ENCODE data around the gene HS2ST1. TPM values are rescaled to one million over a fixed set of nuclear protein-coding genes. Genes with fewer than 3 reads are reported as not detected.

Gene HS2ST1
- total and polyA plus RNA-seq, 2 donors (not counting 3 experiments of a cell fraction or from before 2014, with no cell fraction given), result 5.5 to 31.2 TPM

GRCh38 chr1:87034351-87034750, 119.9 kb downstream of the HS2ST1 start:
- no peak overlapping the region for H3K9ac ChIP-seq (replicated peaks; ENCODE audit: extremely low read depth, insufficient read depth, low read length)
- no peaks in the 10 kb centered on the region for H3K9me1 ChIP-seq (replicated peaks; ENCODE audit: control insufficient read depth, extremely low read depth, insufficient read depth, low read length)
- no peaks in the 10 kb centered on the region for H3K9me3 ChIP-seq (replicated peaks; ENCODE audit: control insufficient read depth, insufficient read depth, low read length)
- TF ChIP-seq POLR2AphosphoS5 (IDR thresholded peaks at IDR 0.05; ENCODE audit: insufficient read depth, low read depth, low read length) (no peak), GATA2 (IDR thresholded peaks at IDR 0.05; ENCODE audit: insufficient read depth, insufficient read length, low read depth, low read length) (no peak), EZH2 (IDR thresholded peaks at IDR 0.05; ENCODE audit: borderline replicate concordance, low read depth, low read length, severe bottlenecking) (no peak), FOS (IDR thresholded peaks at IDR 0.05; ENCODE audit: borderline replicate concordance, insufficient read depth, low read length) (no peak), MYC (IDR thresholded peaks at IDR 0.05; ENCODE audit: low read depth, low read length) (no peak), JUN (IDR thresholded peaks at IDR 0.05; ENCODE audit: borderline replicate concordance, insufficient read depth, insufficient read length, low read depth) (no peak), CTCF (IDR thresholded peaks at IDR 0.05; ENCODE audit: extremely low read depth in 1 of 2, insufficient read depth in 1 of 2, low read depth in 1 of 2, low read length in 2 of 2) (no peak), POLR2A (IDR thresholded peaks at IDR 0.05; ENCODE audit: low read depth, low read length) (no peak)
- TF ChIP-seq, protein P1, sequence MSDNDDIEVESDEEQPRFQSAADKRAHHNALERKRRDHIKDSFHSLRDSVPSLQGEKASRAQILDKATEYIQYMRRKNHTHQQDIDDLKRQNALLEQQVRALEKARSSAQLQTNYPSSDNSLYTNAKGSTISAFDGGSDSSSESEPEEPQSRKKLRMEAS (IDR thresholded peaks at IDR 0.05; ENCODE audit: insufficient read depth, insufficient read length), result no peak
- peaks cover under 1% of the 10 kb centered on the region for H3K4me1 ChIP-seq (ENCODE audit: control insufficient read depth, extremely low read depth, insufficient read depth, low read length)
- H3K27me3 ChIP-seq (ENCODE audit: control insufficient read depth in 2 of 2, insufficient read depth in 2 of 2, low read length in 2 of 2), result no peaks in the 10 kb centered on the region
- H3K27ac ChIP-seq (ENCODE audit: insufficient read depth, low read depth, low read length), result no peak overlapping the region
- no peaks in the 10 kb centered on the region for H3K36me3 ChIP-seq (ENCODE audit: control insufficient read depth in 2 of 2, extremely low read depth in 1 of 2, insufficient read depth in 2 of 2, low read length in 2 of 2)
- ChIA-PET CTCF (interaction anchor here (0.7 to 1.6 kb wide), 6 partner anchors 9 to 253 kb away, joined by 3 to 4 read pairs (median 3); no protein-coding TSS in a partner anchor), POLR2A (no interaction called here)
- DNase-seq (ENCODE audit: low read depth, low spot score) (no peak), FAIRE-seq (no peak)
- no peaks in the 10 kb centered on the region for H4K20me1 ChIP-seq (replicated peaks; ENCODE audit: control insufficient read depth, extremely low read depth, insufficient read depth, low read length)
- intact Hi-C loops (cut with micrococcal nuclease) (no loop called here), dilution Hi-C loops (cut with MboI; ENCODE audit: extremely low pct_ligation_motif_present, low sequenced_read_pairs) (no loop called here)
- H3K4me3 ChIP-seq (replicated peaks in 1 of 3; ENCODE audit: insufficient read depth in 1 of 3, low read depth in 1 of 3, low read length in 3 of 3), result no peak overlapping the region
- H3K4me2 ChIP-seq (ENCODE audit: insufficient read depth, low read length), result no peak overlapping the region
- no peak overlapping the region for H2AFZ ChIP-seq (ENCODE audit: low read depth, low read length)
- peaks cover 2% of the 10 kb centered on the region for H3K79me2 ChIP-seq (ENCODE audit: control insufficient read depth, insufficient read depth, low read length)
- no TSS peak for BruUV-seq (replicated peaks)
